SK-N-SH treated with all-trans-retinoic acid at 6 μM for 48 hours (cell line): Measurements from ENCODE around the gene STMP1.
A peak's percentile ranks its signal among the peaks of the same experiment; 100 is the strongest.

Experiments
- ATAC-seq: fragments of 200-7000 bp; cut with Tn5 transposase; 3 replicates; pipeline ENCODE4 v1.9.1; 2020; ENCODE audit warnings: mild to moderate bottlenecking, moderate library complexity
- ARNTL ChIP-seq: fragments of 450-650 bp; formaldehyde crosslinking; IDR thresholded peaks from 2 replicates; pipeline ENCODE4 v1.5.0; 2020; ENCODE audit warnings: low read depth, mild to moderate bottlenecking, moderate library complexity, borderline replicate concordance
- BACH2 ChIP-seq: fragments of 250-450 bp; sonication (Bioruptor Pico); IDR thresholded peaks from 2 replicates; pipeline ENCODE4 v1.9.0; 2021; ENCODE audit warnings: mild to moderate bottlenecking, borderline replicate concordance
- CREB5 ChIP-seq: fragments of 250-450 bp; sonication (Bioruptor Pico); IDR thresholded peaks from 2 replicates; pipeline ENCODE4 v1.5.1; 2020; ENCODE audit warnings: low read depth, mild to moderate bottlenecking, moderate library complexity
- CSDC2 ChIP-seq: fragments of 250-450 bp; sonication (Bioruptor Pico); IDR thresholded peaks from 2 replicates; pipeline ENCODE4 v1.5.0; 2020; ENCODE audit warnings: mild to moderate bottlenecking, moderate library complexity
- ESRRG ChIP-seq: fragments of 250-450 bp; sonication (Bioruptor Pico); IDR thresholded peaks from 2 replicates; pipeline ENCODE4 v1.6.1; 2021; ENCODE audit warnings: mild to moderate bottlenecking
- ISL1 ChIP-seq: fragments of 250-450 bp; sonication (Bioruptor Pico); IDR thresholded peaks from 2 replicates; pipeline ENCODE4 v2.1.2; 2022; ENCODE audit warnings: mild to moderate bottlenecking, moderate library complexity
- POU6F1 ChIP-seq: fragments of 250-450 bp; sonication (Bioruptor Pico); IDR thresholded peaks from 2 replicates; pipeline ENCODE4 v1.8.0; 2021; ENCODE audit warnings: low read depth, mild to moderate bottlenecking, moderate library complexity, borderline replicate concordance
- TCF4 ChIP-seq: fragments of 250-450 bp; sonication (Bioruptor Pico); IDR thresholded peaks from 2 replicates; pipeline ENCODE4 v1.8.0; 2021; ENCODE audit warnings: mild to moderate bottlenecking, moderate library complexity, borderline replicate concordance
- TOX ChIP-seq: fragments of 250-450 bp; sonication (Bioruptor Pico); IDR thresholded peaks from 2 replicates; pipeline ENCODE4 v1.8.0; 2021; ENCODE audit warnings: mild to moderate bottlenecking, moderate library complexity, borderline replicate concordance
- TSHZ2 ChIP-seq: fragments of 250-450 bp; sonication (Bioruptor Pico); IDR thresholded peaks from 2 replicates; pipeline ENCODE4 v1.5.0; 2020; ENCODE audit warnings: mild to moderate bottlenecking, moderate library complexity
- ZC3H10 ChIP-seq: fragments of 250-450 bp; sonication (Bioruptor Pico); IDR thresholded peaks from 2 replicates; pipeline ENCODE4 v1.5.1; 2021; ENCODE audit warnings: mild to moderate bottlenecking, moderate library complexity
- ZFP3 ChIP-seq: fragments of 250-450 bp; sonication (Bioruptor Pico); IDR thresholded peaks from 2 replicates; pipeline ENCODE4 v1.5.0; 2020; ENCODE audit warnings: mild to moderate bottlenecking, moderate library complexity
- ZFP30 ChIP-seq: fragments of 450-650 bp; formaldehyde crosslinking; IDR thresholded peaks from 2 replicates; pipeline ENCODE4 v1.5.0; 2022; ENCODE audit warnings: mild to moderate bottlenecking, moderate library complexity
- ZNF565 ChIP-seq: fragments of 450-650 bp; formaldehyde crosslinking; conservative IDR thresholded peaks from 2 replicates; pipeline ENCODE4 v1.5.0; 2020; ENCODE audit warnings: low read depth, mild to moderate bottlenecking, moderate library complexity
- ZNF70 ChIP-seq: fragments of 450-650 bp; formaldehyde crosslinking; IDR thresholded peaks from 2 replicates; pipeline ENCODE4 v1.5.0; 2020; ENCODE audit warnings: mild to moderate bottlenecking, moderate library complexity
- ZNF8 ChIP-seq: fragments of 450-650 bp; formaldehyde crosslinking; IDR thresholded peaks from 2 replicates; pipeline ENCODE4 v1.5.0; 2020; ENCODE audit warnings: mild to moderate bottlenecking, moderate library complexity

Gene STMP1

GRCh38 chr7:135711139-135711469 is 48.8 kb downstream of the STMP1 start (continued):
- no peak for TF ChIP-seq ZNF565 (CRISPR knock-in tag)
- TF ChIP-seq ZFP30 (CRISPR knock-in tag), result no peak
- no peak for TF ChIP-seq TCF4 (CRISPR knock-in tag)

GRCh38 chr7:135712182-135712782 is 50.0 kb downstream of the STMP1 start:
- ATAC-seq, result peak; percentile 19; the same call in 2 of the 3 replicates
- TF ChIP-seq ZFP30 (CRISPR knock-in tag) (no peak), TSHZ2 (CRISPR knock-in tag) (no peak), CSDC2 (CRISPR knock-in tag) (no peak), CREB5 (CRISPR knock-in tag) (no peak), TCF4 (CRISPR knock-in tag) (peak; percentile 30; the same call in 1 of the 2 replicates), ZNF565 (CRISPR knock-in tag) (0 out of 2 replicates have a peak, but pooled peaks have one; percentile 14), ZNF8 (no peak), ZNF70 (CRISPR knock-in tag) (no peak), ZC3H10 (CRISPR knock-in tag) (no peak)
- TF ChIP-seq, all 23 proteins: peak for 2

GRCh38 chr7:135712796-135713195 is 50.5 kb downstream of the STMP1 start:
- ATAC-seq, result peak; percentile 1; the same call in 1 of the 3 replicates

More at GRCh38 chr7:135712796-135713195, 50.5 kb downstream of the STMP1 start:
- TF ChIP-seq TSHZ2 (CRISPR knock-in tag), result peak; percentile 70
- no peak for TF ChIP-seq ARNTL (CRISPR knock-in tag)
- TF ChIP-seq ZFP3 (CRISPR knock-in tag), result peak; percentile 63; the same call in 1 of the 2 replicates
- TF ChIP-seq ZNF8, result peak; percentile 51; the same call in 1 of the 2 replicates
- TF ChIP-seq ESRRG (CRISPR knock-in tag), result 0 out of 2 replicates have a peak, but pooled peaks have one; percentile 35
- no peak for TF ChIP-seq ZNF565 (CRISPR knock-in tag)
- TF ChIP-seq BACH2, result no peak
- no peak for TF ChIP-seq POU6F1
- peak; percentile 42; the same call in 1 of the 2 replicates for TF ChIP-seq ISL1 (CRISPR knock-in tag)
- no peak for TF ChIP-seq TOX (CRISPR knock-in tag)
- TF ChIP-seq ZFP30 (CRISPR knock-in tag), result no peak
- 0 out of 2 replicates have a peak, but pooled peaks have one; percentile 44 for TF ChIP-seq CSDC2 (CRISPR knock-in tag)
- TF ChIP-seq CREB5 (CRISPR knock-in tag), result no peak; the same call in 1 of the 2 replicates
